Heart right ventricle (tissue), 16 donors: ENCODE data around the gene CD34. TPM values are rescaled to one million over a fixed set of nuclear protein-coding genes. Genes with fewer than 3 reads are reported as not detected.
A peak's percentile ranks its signal among the peaks of the same experiment; 100 is the strongest.

Experiments used
- ATAC-seq, 8 donors: fragments of 200-7000 bp; cut with Tn5 transposase; one replicate each; pipeline ENCODE4 v1.9.1; 2020; ENCODE audit warnings: mild to moderate bottlenecking in 8 of 8, moderate library complexity in 8 of 8, moderate number of reproducible peaks in 1 of 8
- DNase-seq, 2 donors: peaks; one replicate each; pipeline ENCODE4 v3.0.0-alpha.2; 2020
- H3K27ac ChIP-seq, 10 donors: fragments of 200-600 bp; sonication (generic) in 2 of 10; one replicate each; pipeline versions ENCODE4 v1.5.0 to v1.8.0; 2020 to 2022; ENCODE audit warnings: mild to moderate bottlenecking in 3 of 10
- H3K27me3 ChIP-seq, 7 donors: fragments of 200-600 bp; one replicate each; pipeline ENCODE4 v1.8.0; 2021 to 2022; ENCODE audit warnings: mild to moderate bottlenecking in 2 of 7
- H3K36me3 ChIP-seq, 9 donors: fragments of 200-600 bp; sonication (generic) in 1 of 9; one replicate each; pipeline versions ENCODE4 v1.5.0 to v1.8.0; 2020 to 2022; ENCODE audit warnings: mild to moderate bottlenecking in 2 of 9
- H3K4me1 ChIP-seq, 9 donors: fragments of 200-600 bp; sonication (generic) in 1 of 9; one replicate each; pipeline versions ENCODE4 v1.5.0 to v1.8.0; 2020 to 2022; ENCODE audit warnings: mild to moderate bottlenecking in 4 of 9
- H3K4me3 ChIP-seq, 10 donors: fragments of 200-600 bp; sonication (generic) in 2 of 10; one replicate each; pipeline versions ENCODE4 v1.5.0 to v1.8.0; 2020 to 2022; ENCODE audit warnings: mild to moderate bottlenecking in 7 of 10, moderate library complexity in 2 of 10
- H3K9me3 ChIP-seq, 11 donors: fragments of 200-600 bp in 10 of 11; sonication (generic) in 2 of 11; one replicate each; pipeline versions ENCODE4 v1.5.0 to v1.8.0; 2013 to 2022; ENCODE audit warnings: mild to moderate bottlenecking in 2 of 11, control low read depth in 1 of 11, moderate library complexity in 1 of 11
- CTCF ChIP-seq, 9 donors: fragments of 200-600 bp; sonication (generic) in 2 of 9; IDR thresholded peaks; one replicate each; pipeline versions ENCODE4 v1.5.0 to v1.8.0; 2021 to 2022; ENCODE audit warnings: antibody characterized with exemption in 9 of 9, mild to moderate bottlenecking in 5 of 9, moderate library complexity in 1 of 9
- WGBS, 2 donors: extraction: QIAGEN DNeasy Blood & Tissue Kit; methylation state at CpG; one replicate each; pipeline ENCODE4 v1.1.7; 2013; ENCODE audit warnings: inconsistent platforms in 1 of 2; 5-methylcytosine and 5-hydroxymethylcytosine counted together
- intact Hi-C, 10 donors: fragments of 100-400 bp; cut with DNase I; formaldehyde crosslinking; loops; one replicate each; pipeline versions ENCODE4 v1.11.1 to v1.14.2; 2022
- polyA plus RNA-seq, 2 donors: library from polyadenylated mRNA; stranded (reverse); fragments of 200-250 nt; gene quantifications; one replicate each; pipeline ENCODE4 v1.2.3, GENCODE V29; 2013
- total RNA-seq, 10 donors: library from RNA; stranded (reverse); fragmentation: NEBNext Ultra II Directional in 3 of 10; extraction: Animal tissue kit (Norgen Biotek cat#: 25700) in 3 of 10; gene quantifications; one replicate each; pipeline versions ENCODE4 v1.2.1 to v1.2.4, GENCODE V29; 2021 to 2023
- donor health status: Arrhythmogenic right ventricular cardiomyopathy.
- donor health status: ischemic (EF 13 %, LVEDD 7.1; RV severe dilation, severe dysfunction).
- donor health status: healthy with polysubstance abuse.
- donor health status: DM: no; HTN: yes; CAD: no.
- donor health status: DM: no; HTN: no; CAD: no.
- donor health status: ischemic (EF 25% LVEDD 6.9; RV normal size, moderate dysfunction).
- donor health status: ischemic (EF 25% LVEDD 5.7; RV mildly dilated, moderate dysfunction).
- donor health status: healthy.
- donor health status: DM: yes; HTN: yes; CAD: no.
- donor health status: Ischemic cardiomyopathy.
- donor health status: ischemic (EF 35%, LVEDD 5.7; RV mildly dilated, moderate dysfunction).
- donor health status: nonischemic (EF 11% LVEDD 7.7; RV severe dilation, severe dysfunction).
- donor health status: DM: yes; HTN: yes; CAD: no.
- donor health status: PGD.
- donor health status: ischemic (EF 29% LVEDD 5.4; RV normal size, mild dysfunction).
- donor health status: nonischemic (EF 23%, LVEDD 6.1; RV moderate dilation, normal function).

The CD34 gene
- total and polyA plus RNA-seq, 12 donors: 38.8 to 97.0 (median 52.8) TPM

GRCh38 chr1:207858281-207858680 lies 52.6 kb downstream of the CD34 start:
- no peak for TF ChIP-seq CTCF (IDR thresholded peaks at IDR 0.05)
- Histone ChIP-seq H3K4me3 (no peak overlapping the region), H3K4me1 (peaks cover 6 to 85% (median 67%) of the 10 kb centered on the region in 9 donors), H3K9me3 (no peaks in the 10 kb centered on the region), H3K27ac (peak overlapping the region in 2 of 10 donors; percentile 13), H3K36me3 (peaks cover 0 to 60% (median 0%) of the 10 kb centered on the region in 9 donors), H3K27me3 (no peaks in the 10 kb centered on the region)
- intact Hi-C loops: no loop called here
- DNase-seq (no peak), ATAC-seq (no peak)
- WGBS, 2 donors: 79 to 85% methylated on average over 1 of the region's 1 CpG

- H3K36me3 ChIP-seq: peaks cover 0 to 55% (median 0%) of the 10 kb centered on the region in 9 donors
- H3K4me3 ChIP-seq: no peak overlapping the region
- 86 to 87% methylated on average over 7 of the region's 7 CpGs for WGBS, 2 donors
- H3K9me3 ChIP-seq: no peaks in the 10 kb centered on the region
- H3K27me3 ChIP-seq: no peaks in the 10 kb centered on the region
- peaks cover 14 to 86% (median 72%) of the 10 kb centered on the region in 9 donors for H3K4me1 ChIP-seq
- no peak for TF ChIP-seq CTCF (IDR thresholded peaks at IDR 0.05)
- DNase-seq: no peak
- no peak for ATAC-seq
- intact Hi-C loops: no loop called here
- peak overlapping the region in 1 of 10 donors; percentile 51 for H3K27ac ChIP-seq
Measured at GRCh38 chr1:207857447-207857846, 53.5 kb downstream of the CD34 start.

GRCh38 chr1:207856276-207857023 lies 54.5 kb downstream of the CD34 start:
- Histone ChIP-seq H3K9me3 (no peaks in the 10 kb centered on the region), H3K27me3 (no peaks in the 10 kb centered on the region), H3K27ac (no peak overlapping the region), H3K4me1 (peaks cover 17 to 89% (median 72%) of the 10 kb centered on the region in 9 donors), H3K36me3 (peaks cover 0 to 51% (median 0%) of the 10 kb centered on the region in 9 donors), H3K4me3 (no peak overlapping the region)
- intact Hi-C loops: no loop called here
- TF ChIP-seq CTCF (IDR thresholded peaks at IDR 0.05): no peak
- DNase-seq: no peak
- WGBS, 2 donors: 52 to 95% methylated on average over 1 of the region's 1 CpG
- ATAC-seq: no peak

- Histone ChIP-seq H3K4me3 (no peak overlapping the region), H3K4me1 (peaks cover 32 to 93% (median 85%) of the 10 kb centered on the region in 9 donors), H3K27ac (peak overlapping the region in 3 of 10 donors; percentile 26 to 86 (median 66)), H3K9me3 (no peaks in the 10 kb centered on the region), H3K27me3 (no peaks in the 10 kb centered on the region), H3K36me3 (peaks cover 0 to 33% (median 0%) of the 10 kb centered on the region in 9 donors)
- WGBS, 2 donors: 90 to 93% methylated on average over 2 of the region's 2 CpGs
- intact Hi-C loops: no loop called here
- TF ChIP-seq CTCF (IDR thresholded peaks at IDR 0.05): no peak
- ATAC-seq (no peak), DNase-seq (no peak)
Measured at GRCh38 chr1:207854001-207854400, 56.9 kb downstream of the CD34 start.
